Measurements from ENCODE around the gene ZNF646. TPM values are rescaled to one million over a fixed set of nuclear protein-coding genes. Genes with fewer than 3 reads are reported as not detected.

Gene ZNF646
- total and polyA plus RNA-seq, 2 of the 13 experiments (the other 11 are each of a cell fraction or from before 2014, with no cell fraction given), result 3.4 to 10.9 TPM

GRCh38 chr16:31105677-31106213 lies 31.5 kb downstream of the ZNF646 start (continued):
- TF ChIP-seq ZBTB14 (CRISPR knock-in tag; IDR thresholded peaks at IDR 0.05) (no peak), ZNF34 (CRISPR knock-in tag; IDR thresholded peaks at IDR 0.05; ENCODE audit: borderline replicate concordance) (peak; percentile 73; the same call in 1 of the 2 replicates), TCF12 (IDR thresholded peaks at IDR 0.05) (no peak), TCF12 (CRISPR knock-in tag; IDR thresholded peaks at IDR 0.05) (peak; percentile 97), KAT2B (IDR thresholded peaks at IDR 0.05; ENCODE audit: borderline replicate concordance, low read depth, low read length) (no peak), AFF4 (CRISPR knock-in tag; IDR thresholded peaks at IDR 0.05) (no peak), HOXA3 (CRISPR knock-in tag; IDR thresholded peaks at IDR 0.05) (peak; percentile 96), HDAC2 (CRISPR knock-in tag; IDR thresholded peaks at IDR 0.05) (peak; percentile 95), SRSF9 (IDR thresholded peaks at IDR 0.05; ENCODE audit: borderline replicate concordance, insufficient read depth, low read depth, low read length, poor library complexity, severe bottlenecking) (no peak), ZKSCAN8 (CRISPR knock-in tag; IDR thresholded peaks at IDR 0.05; ENCODE audit: borderline replicate concordance) (peak; percentile 81; the same call in 1 of the 2 replicates), MIER2 (CRISPR knock-in tag; IDR thresholded peaks at IDR 0.05) (peak; percentile 76; the same call in 1 of the 2 replicates), CCDC6 (CRISPR knock-in tag; IDR thresholded peaks at IDR 0.05) (peak; percentile 98), ARID2 (CRISPR knock-in tag; IDR thresholded peaks at IDR 0.05; ENCODE audit: borderline replicate concordance) (peak; percentile 93), ZC3H13 (CRISPR knock-in tag; IDR thresholded peaks at IDR 0.05) (peak; percentile 93)
- TF ChIP-seq, protein P1, sequence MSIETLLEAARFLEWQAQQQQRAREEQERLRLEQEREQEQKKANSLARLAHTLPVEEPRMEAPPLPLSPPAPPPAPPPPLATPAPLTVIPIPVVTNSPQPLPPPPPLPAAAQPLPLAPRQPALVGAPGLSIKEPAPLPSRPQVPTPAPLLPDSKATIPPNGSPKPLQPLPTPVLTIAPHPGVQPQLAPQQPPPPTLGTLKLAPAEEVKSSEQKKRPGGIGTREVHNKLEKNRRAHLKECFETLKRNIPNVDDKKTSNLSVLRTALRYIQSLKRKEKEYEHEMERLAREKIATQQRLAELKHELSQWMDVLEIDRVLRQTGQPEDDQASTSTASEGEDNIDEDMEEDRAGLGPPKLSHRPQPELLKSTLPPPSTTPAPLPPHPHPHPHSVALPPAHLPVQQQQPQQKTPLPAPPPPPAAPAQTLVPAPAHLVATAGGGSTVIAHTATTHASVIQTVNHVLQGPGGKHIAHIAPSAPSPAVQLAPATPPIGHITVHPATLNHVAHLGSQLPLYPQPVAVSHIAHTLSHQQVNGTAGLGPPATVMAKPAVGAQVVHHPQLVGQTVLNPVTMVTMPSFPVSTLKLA (IDR thresholded peaks at IDR 0.05), result peak; percentile 90
- TF ChIP-seq, protein P2, sequence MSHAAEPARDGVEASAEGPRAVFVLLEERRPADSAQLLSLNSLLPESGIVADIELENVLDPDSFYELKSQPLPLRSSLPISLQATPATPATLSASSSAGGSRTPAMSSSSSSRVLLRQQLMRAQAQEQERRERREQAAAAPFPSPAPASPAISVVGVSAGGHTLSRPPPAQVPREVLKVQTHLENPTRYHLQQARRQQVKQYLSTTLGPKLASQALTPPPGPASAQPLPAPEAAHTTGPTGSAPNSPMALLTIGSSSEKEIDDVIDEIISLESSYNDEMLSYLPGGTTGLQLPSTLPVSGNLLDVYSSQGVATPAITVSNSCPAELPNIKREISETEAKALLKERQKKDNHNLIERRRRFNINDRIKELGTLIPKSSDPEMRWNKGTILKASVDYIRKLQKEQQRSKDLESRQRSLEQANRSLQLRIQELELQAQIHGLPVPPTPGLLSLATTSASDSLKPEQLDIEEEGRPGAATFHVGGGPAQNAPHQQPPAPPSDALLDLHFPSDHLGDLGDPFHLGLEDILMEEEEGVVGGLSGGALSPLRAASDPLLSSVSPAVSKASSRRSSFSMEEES (CRISPR knock-in tag; IDR thresholded peaks at IDR 0.05), result peak; percentile 96
